Vagina (tissue), 2 donors: ENCODE measurements around the gene SURF2.

Source experiments
- CTCF ChIP-seq, 3 experiments: fragments of 450-650 bp in 2 of 3; fragments of 200-600 bp in 1 of 3; sonication (generic) in 1 of 3; IDR thresholded peaks; one replicate each; pipeline ENCODE4 v1.5.1; 2017 to 2019; ENCODE audit warnings: antibody characterized with exemption in 3 of 3, mild to moderate bottlenecking in 2 of 3, moderate library complexity in 2 of 3
- POLR2A ChIP-seq, 2 donors: fragments of 450-650 bp; IDR thresholded peaks; one replicate each; pipeline ENCODE4 v1.6.1; 2017; ENCODE audit warnings: antibody characterized with exemption in 2 of 2, mild to moderate bottlenecking in 2 of 2, moderate library complexity in 2 of 2

- TF ChIP-seq CTCF (IDR thresholded peaks at IDR 0.05) (no peak), POLR2A (IDR thresholded peaks at IDR 0.05) (no peak)
Measured at GRCh38 chr9:133327834-133328484, 28.4 kb upstream of the SURF2 start.
